Skeletal muscle tissue (tissue), 4 donors: ENCODE results near the gene PTPRM. TPM values are rescaled to one million over a fixed set of nuclear protein-coding genes. Genes with fewer than 3 reads are reported as not detected.

Experiments
- H3K27ac ChIP-seq: one replicate; pipeline ENCODE4 v1.7.0; 2013; ENCODE audit warnings: mild to moderate bottlenecking, low read depth, low read length, inconsistent platforms
- H3K27me3 ChIP-seq, 3 donors: one replicate each; pipeline ENCODE4 v1.7.0; 2013; ENCODE audit warnings: low read length in 3 of 3; ENCODE audit not compliant: control insufficient read depth in 3 of 3, insufficient read depth in 3 of 3
- H3K36me3 ChIP-seq, 3 donors: one replicate each; pipeline ENCODE4 v1.7.0; 2013; ENCODE audit warnings: low read length in 3 of 3; ENCODE audit not compliant: control insufficient read depth in 3 of 3, insufficient read depth in 3 of 3
- H3K4me1 ChIP-seq, 3 donors: one replicate each; pipeline ENCODE4 v1.7.0; 2013; ENCODE audit warnings: low read length in 3 of 3, mild to moderate bottlenecking in 3 of 3; ENCODE audit not compliant: control insufficient read depth in 3 of 3, insufficient read depth in 3 of 3
- H3K4me3 ChIP-seq, 3 donors: one replicate each; pipeline ENCODE4 v1.7.0; 2013; ENCODE audit warnings: low read length in 3 of 3
- H3K9ac ChIP-seq, 3 donors: one replicate each; pipeline ENCODE4 v1.7.0; 2013; ENCODE audit warnings: low read length in 3 of 3, mild to moderate bottlenecking in 3 of 3, moderate library complexity in 2 of 3, low read depth in 1 of 3
- H3K9me3 ChIP-seq, 3 donors: one replicate each; pipeline ENCODE4 v1.7.0; 2013; ENCODE audit warnings: low read length in 3 of 3; ENCODE audit not compliant: control insufficient read depth in 3 of 3
- total RNA-seq: library from RNA; depleted of rRNA; stranded (reverse); fragments of >200 nt; gene quantifications from one replicate; pipeline ENCODE4 v1.2.3, GENCODE V29; 2014
- donor health status: Osteomylitis.

The PTPRM gene
- total RNA-seq, 1 donor from 2014 or later, result 68.9 TPM

- Histone ChIP-seq H3K4me1 (peaks cover 7 to 23% (median 11%) of the 10 kb centered on the region in 3 donors), H3K4me3 (no peak overlapping the region), H3K27ac (no peak overlapping the region), H3K9me3 (no peaks in the 10 kb centered on the region), H3K27me3 (no peaks in the 10 kb centered on the region), H3K36me3 (no peaks in the 10 kb centered on the region), H3K9ac (no peak overlapping the region)
Observed at GRCh38 chr18:7579176-7579917, 12.2 kb downstream of the PTPRM start.

DNA sequence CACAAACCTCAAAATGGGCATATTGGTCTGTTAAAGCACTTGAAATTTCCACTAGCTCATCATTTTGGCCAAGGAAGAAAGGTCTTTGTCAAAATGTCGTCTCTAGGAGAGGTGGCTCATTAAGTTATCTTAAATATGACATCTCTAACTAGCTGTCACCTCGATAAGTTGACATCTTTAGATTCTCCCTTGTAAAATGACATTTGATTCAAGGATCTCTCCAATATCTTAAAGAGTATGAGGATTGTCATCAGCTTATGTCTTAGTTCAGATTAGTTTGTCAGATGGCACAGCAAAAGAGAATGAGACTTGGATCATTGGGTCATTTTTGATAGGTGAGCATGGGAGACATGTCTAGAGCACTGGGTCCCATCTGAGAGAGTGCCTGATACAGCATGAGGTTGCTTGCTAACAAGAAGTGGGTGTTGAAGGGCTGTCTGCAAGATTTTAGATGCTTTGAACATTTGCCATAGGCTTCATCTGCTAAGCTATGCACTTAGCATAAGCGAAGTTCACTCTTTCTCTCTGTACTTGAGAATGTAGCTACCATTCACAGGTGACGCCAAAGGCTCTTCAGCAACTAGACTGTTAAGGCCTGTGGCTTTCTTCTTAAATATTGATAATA lies 12.9 kb downstream of the PTPRM start:
- peaks cover 13 to 29% (median 17%) of the 10 kb centered on the region in 3 donors for H3K4me1 ChIP-seq

GRCh38 chr18:7584646-7585275 lies 17.6 kb downstream of the PTPRM start:
- H3K4me3 ChIP-seq, result no peak overlapping the region
- no peaks in the 10 kb centered on the region for H3K27me3 ChIP-seq
- H3K9me3 ChIP-seq, result no peaks in the 10 kb centered on the region
- H3K9ac ChIP-seq, result no peak overlapping the region
- peaks cover 21 to 26% (median 25%) of the 10 kb centered on the region in 3 donors for H3K4me1 ChIP-seq
- no peak overlapping the region for H3K27ac ChIP-seq
- no peaks in the 10 kb centered on the region for H3K36me3 ChIP-seq

More for the DNA sequence above, 12.9 kb downstream of the PTPRM start:
- Histone ChIP-seq H3K27ac (no peak overlapping the region), H3K36me3 (no peaks in the 10 kb centered on the region), H3K9ac (no peak overlapping the region), H3K27me3 (no peaks in the 10 kb centered on the region), H3K9me3 (no peaks in the 10 kb centered on the region), H3K4me3 (no peak overlapping the region)

DNA sequence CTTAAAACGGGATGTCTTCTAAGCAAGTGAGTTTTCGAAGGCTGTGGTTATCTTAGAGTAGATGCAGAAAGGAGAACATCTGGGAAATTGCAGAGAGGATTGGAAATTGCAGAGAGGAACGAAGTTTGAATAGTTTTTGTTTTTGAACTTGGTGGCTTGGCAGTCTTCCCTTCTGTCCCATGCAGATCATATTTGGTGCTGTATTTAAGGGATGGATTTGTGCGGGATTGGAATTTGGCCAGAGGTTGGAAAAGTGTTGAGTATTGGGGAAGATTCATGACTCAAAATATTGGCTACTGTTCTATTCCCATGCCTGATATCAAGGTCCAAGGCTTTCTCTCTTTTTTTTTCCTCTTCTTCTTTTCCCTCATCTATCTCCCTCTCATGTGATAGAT lies 18.2 kb downstream of the PTPRM start:
- Histone ChIP-seq H3K4me3 (no peak overlapping the region), H3K9me3 (no peaks in the 10 kb centered on the region), H3K9ac (no peak overlapping the region), H3K27me3 (no peaks in the 10 kb centered on the region), H3K27ac (no peak overlapping the region), H3K4me1 (peaks cover 21 to 25% (median 21%) of the 10 kb centered on the region in 3 donors), H3K36me3 (no peaks in the 10 kb centered on the region)

DNA sequence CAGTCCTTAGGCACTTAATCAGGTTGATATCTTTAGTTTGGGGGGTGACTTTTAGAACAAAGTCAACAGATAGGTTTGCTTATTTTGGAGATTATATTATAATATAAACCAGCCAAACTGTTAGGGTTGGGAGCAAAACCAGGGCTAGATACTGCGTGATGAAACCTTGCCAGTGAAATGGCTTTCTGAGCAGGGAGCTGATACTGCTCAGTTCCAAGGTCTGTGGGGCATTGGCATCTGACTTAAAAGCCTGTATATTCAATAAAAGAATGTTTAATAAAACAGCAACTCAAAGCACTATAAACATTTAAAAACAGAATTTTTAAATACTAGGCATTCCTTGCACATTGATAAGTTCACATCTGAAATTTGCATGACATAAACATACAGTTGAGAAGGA lies 19.3 kb downstream of the PTPRM start:
- H3K4me3 ChIP-seq, result no peak overlapping the region
- H3K27me3 ChIP-seq, result no peaks in the 10 kb centered on the region
- no peak overlapping the region for H3K9ac ChIP-seq
- peaks cover 22 to 26% (median 24%) of the 10 kb centered on the region in 3 donors for H3K4me1 ChIP-seq
- no peaks in the 10 kb centered on the region for H3K9me3 ChIP-seq
- H3K27ac ChIP-seq, result no peak overlapping the region
- no peaks in the 10 kb centered on the region for H3K36me3 ChIP-seq

- Histone ChIP-seq H3K4me1 (peaks cover 11 to 28% (median 24%) of the 10 kb centered on the region in 3 donors), H3K9me3 (no peaks in the 10 kb centered on the region), H3K27ac (no peak overlapping the region), H3K9ac (no peak overlapping the region), H3K36me3 (no peaks in the 10 kb centered on the region), H3K4me3 (no peak overlapping the region), H3K27me3 (no peaks in the 10 kb centered on the region)
Observed at GRCh38 chr18:7590826-7591560, 23.9 kb downstream of the PTPRM start.

- Histone ChIP-seq H3K36me3 (no peaks in the 10 kb centered on the region), H3K27me3 (no peaks in the 10 kb centered on the region), H3K27ac (no peak overlapping the region), H3K4me3 (no peak overlapping the region), H3K9me3 (no peaks in the 10 kb centered on the region), H3K4me1 (peaks cover 9 to 31% (median 21%) of the 10 kb centered on the region in 3 donors), H3K9ac (no peak overlapping the region)
Observed at GRCh38 chr18:7592305-7593071, 25.4 kb downstream of the PTPRM start.

GRCh38 chr18:7593218-7593819 lies 26.2 kb downstream of the PTPRM start:
- Histone ChIP-seq H3K4me1 (peaks cover 13 to 33% (median 21%) of the 10 kb centered on the region in 3 donors), H3K9ac (no peak overlapping the region), H3K27ac (no peak overlapping the region), H3K9me3 (no peaks in the 10 kb centered on the region), H3K36me3 (no peaks in the 10 kb centered on the region), H3K4me3 (no peak overlapping the region), H3K27me3 (no peaks in the 10 kb centered on the region)

DNA sequence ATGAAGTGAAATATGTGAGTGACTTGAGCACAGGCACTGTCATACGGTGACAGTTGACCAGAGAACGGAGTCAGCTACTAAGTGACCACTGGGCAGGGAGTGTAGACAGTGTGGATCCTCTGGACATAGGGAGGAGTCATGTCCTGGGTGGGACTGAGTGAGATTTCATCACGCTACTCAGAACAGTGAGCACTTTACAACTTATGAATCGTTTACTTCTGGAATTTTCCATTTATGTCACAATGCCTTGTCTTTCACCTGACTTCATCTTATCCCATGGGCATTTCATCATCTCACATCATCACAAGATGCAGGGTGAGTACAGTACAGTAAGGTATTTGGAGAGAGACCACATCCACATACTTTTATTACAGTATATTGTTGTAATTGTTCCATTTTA lies 29.0 kb downstream of the PTPRM start:
- no peaks in the 10 kb centered on the region for H3K36me3 ChIP-seq
- H3K9me3 ChIP-seq, result no peaks in the 10 kb centered on the region
- no peaks in the 10 kb centered on the region for H3K27me3 ChIP-seq
- H3K9ac ChIP-seq, result no peak overlapping the region
- H3K27ac ChIP-seq, result no peak overlapping the region
- H3K4me3 ChIP-seq, result no peak overlapping the region
- peaks cover 23 to 43% (median 32%) of the 10 kb centered on the region in 3 donors for H3K4me1 ChIP-seq
